GM23248 (cell line): ENCODE results near the gene KRTAP19-8. TPM values are rescaled to one million over a fixed set of nuclear protein-coding genes. Genes with fewer than 3 reads are reported as not detected.

Experiments used
- DNase-seq: peaks from one replicate; pipeline ENCODE4 v3.0.0-alpha.2; 2015
- H2AFZ ChIP-seq: fragments of 200-600 bp; sonication (generic); 2 replicates; pipeline ENCODE4 v1.6.1; 2016; ENCODE audit warnings: antibody characterized with exemption
- H3F3A ChIP-seq: fragments of 200-600 bp; sonication (generic); 2 replicates; pipeline ENCODE4 v1.6.1; 2016; ENCODE audit warnings: mild to moderate bottlenecking, antibody characterized with exemption, mixed run types; ENCODE audit not compliant: insufficient read depth
- H3K27ac ChIP-seq: fragments of 200-600 bp; sonication (generic); 2 replicates; pipeline ENCODE4 v1.5.1; 2016; ENCODE audit warnings: mild to moderate bottlenecking
- H3K27me3 ChIP-seq: fragments of 200-600 bp; sonication (generic); replicated peaks from 2 replicates; pipeline ENCODE4 v1.6.1; 2016; ENCODE audit warnings: mild to moderate bottlenecking; ENCODE audit not compliant: insufficient read depth
- H3K36me3 ChIP-seq: fragments of 200-600 bp; sonication (generic); 2 replicates; pipeline ENCODE4 v1.6.1; 2016; ENCODE audit warnings: low read depth, mild to moderate bottlenecking
- H3K4me1 ChIP-seq: fragments of 200-600 bp; sonication (generic); 2 replicates; pipeline ENCODE4 v1.6.1; 2016; ENCODE audit warnings: mild to moderate bottlenecking; ENCODE audit not compliant: insufficient read depth
- H3K4me2 ChIP-seq: fragments of 200-600 bp; sonication (generic); one replicate; pipeline ENCODE4 v1.6.1; 2016; ENCODE audit warnings: mild to moderate bottlenecking; ENCODE audit not compliant: unreplicated experiment
- H3K4me3 ChIP-seq: fragments of 200-600 bp; sonication (generic); 2 replicates; pipeline ENCODE4 v1.5.1; 2016; ENCODE audit warnings: mild to moderate bottlenecking
- H3K79me2 ChIP-seq: fragments of 200-600 bp; sonication (generic); 2 replicates; pipeline ENCODE4 v1.6.1; 2016; ENCODE audit warnings: mild to moderate bottlenecking; ENCODE audit not compliant: insufficient read depth
- H3K9ac ChIP-seq: fragments of 200-600 bp; sonication (generic); 2 replicates; pipeline ENCODE4 v1.6.1; 2016; ENCODE audit warnings: mild to moderate bottlenecking
- H3K9me2 ChIP-seq: fragments of 200-600 bp; sonication (generic); 2 replicates; pipeline ENCODE4 v1.6.1; 2016; ENCODE audit warnings: mixed run types, mild to moderate bottlenecking, moderate library complexity; ENCODE audit not compliant: insufficient read depth
- H3K9me3 ChIP-seq: fragments of 200-600 bp; sonication (generic); one replicate; pipeline ENCODE4 v1.6.1; 2017; ENCODE audit warnings: low read depth
- H4K20me1 ChIP-seq: fragments of 200-600 bp; sonication (generic); 2 replicates; pipeline ENCODE4 v1.6.0; 2016; ENCODE audit not compliant: insufficient read depth
- EZH2 ChIP-seq: fragments of 200-600 bp; sonication (generic); IDR thresholded peaks from 2 replicates; pipeline ENCODE4 v1.6.1; 2018; ENCODE audit warnings: antibody characterized with exemption, mild to moderate bottlenecking; ENCODE audit not compliant: insufficient read depth, poor library complexity, severe bottlenecking
- EZH2phosphoT487 ChIP-seq: fragments of 200-600 bp; sonication (generic); IDR thresholded peaks from 2 replicates; pipeline ENCODE4 v1.6.1; 2018; ENCODE audit warnings: antibody characterized with exemption, moderate library complexity, mild to moderate bottlenecking, low read depth; ENCODE audit not compliant: insufficient read depth
- WGBS, 2 experiments: methylation state at CpG; one replicate each; pipeline ENCODE4 v1.1.6; 2015 to 2017; ENCODE audit warnings: low lambda C conversion rate in 2 of 2, low coverage in 1 of 2; ENCODE audit errors: missing lambda C conversion rate in 2 of 2; 5-methylcytosine and 5-hydroxymethylcytosine counted together
- in situ Hi-C: fragments of 300-500 bp; cut with MboI; formaldehyde crosslinking; loops from 2 replicates; pipeline ENCODE4 v1.15.0; 2020
- polyA plus RNA-seq: library from polyadenylated mRNA; unstranded; fragments of >200 nt; fragmentation: Nextera tagmentation; extraction: Ambion mirVana; gene quantifications from 2 replicates; pipeline ENCODE4 v1.2.1, GENCODE V29; 2016
- total RNA-seq: library from RNA; depleted of rRNA; stranded (reverse); fragments of >200 nt; shearing (Covaris generic); gene quantifications from 2 replicates; pipeline ENCODE4 v1.2.3, GENCODE V29; 2014

KRTAP19-8 gene
- total and polyA plus RNA-seq, 2 experiments from 2014 or later = not detected

- TF ChIP-seq EZH2 (no peak), EZH2phosphoT487 (no peak)
- Histone ChIP-seq H2AFZ (no peak overlapping the region), H3K36me3 (no peaks in the 10 kb centered on the region), H3K9me2 (no peaks in the 10 kb centered on the region), H3K27me3 (no peaks in the 10 kb centered on the region), H3K4me2 (no peak overlapping the region), H3K4me3 (no peak overlapping the region), H3K4me1 (no peaks in the 10 kb centered on the region), H4K20me1 (no peaks in the 10 kb centered on the region), H3F3A (no peaks in the 10 kb centered on the region), H3K79me2 (no peaks in the 10 kb centered on the region), H3K9me3 (no peaks in the 10 kb centered on the region), H3K27ac (no peak overlapping the region), H3K9ac (no peak overlapping the region)
- 0 to 3% methylated on average over 1 of the region's 1 CpG for WGBS, 2 experiments
- in situ Hi-C loops = no loop called here
- DNase-seq = no peak
These were observed 26.9 kb downstream of the KRTAP19-8 start for GRCh38 chr21:31011412-31011811.

GRCh38 chr21:31008355-31008754 lies 29.9 kb downstream of the KRTAP19-8 start:
- WGBS, 2 experiments = 5 to 8% methylated on average over 1 of the region's 1 CpG
- no peaks in the 10 kb centered on the region for H3K36me3 ChIP-seq
- H3K9me3 ChIP-seq = no peaks in the 10 kb centered on the region
- no peaks in the 10 kb centered on the region for H3K27me3 ChIP-seq
- H3K9ac ChIP-seq = no peak overlapping the region
- DNase-seq = no peak
- H2AFZ ChIP-seq = no peak overlapping the region
- TF ChIP-seq EZH2 (no peak), EZH2phosphoT487 (no peak)
- no peaks in the 10 kb centered on the region for H4K20me1 ChIP-seq
- H3K9me2 ChIP-seq = no peaks in the 10 kb centered on the region
- H3K4me2 ChIP-seq = no peak overlapping the region
- H3K27ac ChIP-seq = no peak overlapping the region
- no peaks in the 10 kb centered on the region for H3K79me2 ChIP-seq
- H3K4me1 ChIP-seq = no peaks in the 10 kb centered on the region
- H3K4me3 ChIP-seq = no peak overlapping the region
- H3F3A ChIP-seq = no peaks in the 10 kb centered on the region
- in situ Hi-C loops = no loop called here

DNA sequence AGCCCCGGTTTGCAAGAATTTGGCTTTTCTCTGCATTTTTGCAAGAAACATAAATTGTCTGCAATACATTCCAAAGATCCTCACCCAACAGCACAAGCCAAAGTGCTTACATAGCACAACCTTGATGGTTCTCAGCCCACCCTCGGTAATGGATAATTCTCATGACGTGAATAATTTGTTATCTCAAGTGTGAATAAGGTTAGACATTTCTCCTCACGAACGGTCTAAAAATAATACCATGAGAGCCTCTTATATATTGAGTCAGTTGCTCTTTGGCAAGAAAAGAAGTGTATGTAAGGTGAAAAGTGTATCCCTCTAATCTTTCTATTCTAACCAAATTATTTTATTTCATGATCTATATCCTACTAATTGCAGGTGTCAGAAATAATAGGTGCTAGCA lies 33.3 kb downstream of the KRTAP19-8 start:
- Histone ChIP-seq H3K79me2 (no peaks in the 10 kb centered on the region), H3K9me2 (no peaks in the 10 kb centered on the region), H3K27ac (no peak overlapping the region), H2AFZ (no peak overlapping the region), H3K4me3 (no peak overlapping the region), H3F3A (no peaks in the 10 kb centered on the region), H3K9ac (no peak overlapping the region), H3K27me3 (no peaks in the 10 kb centered on the region), H3K4me1 (no peaks in the 10 kb centered on the region), H3K36me3 (no peaks in the 10 kb centered on the region), H4K20me1 (no peaks in the 10 kb centered on the region), H3K9me3 (no peaks in the 10 kb centered on the region), H3K4me2 (no peak overlapping the region)
- 42 to 47% methylated on average over 5 of the region's 5 CpGs for WGBS, 2 experiments
- no peak for TF ChIP-seq EZH2
- TF ChIP-seq EZH2phosphoT487 = no peak
- DNase-seq = no peak
- in situ Hi-C loops = no loop called here

DNA sequence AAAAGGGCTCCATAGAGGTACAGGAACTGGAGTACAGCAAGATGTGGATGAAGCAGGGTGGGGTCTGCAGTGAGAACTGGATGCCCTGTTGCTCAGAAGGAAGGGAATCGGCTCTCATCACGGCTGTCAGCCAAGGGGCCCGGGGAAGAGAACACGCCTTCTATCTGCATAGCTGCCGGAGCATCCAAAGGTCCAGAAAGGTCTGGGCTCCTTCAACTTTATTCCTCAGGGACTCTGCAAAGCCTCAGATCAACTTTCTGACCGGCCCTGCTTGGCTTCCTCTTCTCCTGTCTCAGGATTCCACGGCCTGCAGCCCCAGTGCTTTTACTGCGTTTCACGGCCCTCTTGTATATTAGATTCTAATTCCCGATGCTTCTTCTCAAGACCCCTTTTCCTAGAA lies 34.8 kb downstream of the KRTAP19-8 start:
- Histone ChIP-seq H3K9ac (no peak overlapping the region), H3K9me2 (no peaks in the 10 kb centered on the region), H3K4me2 (no peak overlapping the region), H2AFZ (no peak overlapping the region), H3K27me3 (no peaks in the 10 kb centered on the region), H3K4me1 (no peaks in the 10 kb centered on the region), H3K79me2 (no peaks in the 10 kb centered on the region), H3F3A (no peaks in the 10 kb centered on the region), H4K20me1 (no peaks in the 10 kb centered on the region), H3K4me3 (no peak overlapping the region), H3K36me3 (no peaks in the 10 kb centered on the region), H3K9me3 (no peaks in the 10 kb centered on the region), H3K27ac (no peak overlapping the region)
- in situ Hi-C loops = no loop called here
- no peak for TF ChIP-seq EZH2
- WGBS, 2 experiments = 30 to 39% methylated on average over 10 of the region's 10 CpGs
- no peak for DNase-seq

DNA sequence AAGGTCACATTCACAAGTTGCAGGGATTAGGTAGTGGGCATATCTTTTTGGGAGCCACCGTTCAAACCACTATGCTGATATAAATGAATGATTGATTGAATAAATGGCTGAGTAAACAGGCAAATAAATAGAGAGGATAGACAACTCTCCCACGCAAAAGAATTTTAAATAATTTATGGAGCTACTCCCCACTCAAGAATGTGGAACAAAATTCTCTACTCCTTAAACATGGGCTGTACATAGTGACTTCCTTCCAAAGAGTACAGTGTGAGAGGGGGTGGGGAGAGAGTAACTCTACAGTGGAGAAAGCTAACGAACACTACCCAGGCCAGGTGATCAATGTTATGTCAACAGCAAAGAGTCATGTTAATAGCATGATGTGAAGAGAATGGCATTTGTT lies 40.7 kb downstream of the KRTAP19-8 start:
- Histone ChIP-seq H3K27ac (no peak overlapping the region), H3K9me3 (peaks cover under 1% of the 10 kb centered on the region), H2AFZ (no peak overlapping the region), H3K36me3 (no peaks in the 10 kb centered on the region), H3K9ac (no peak overlapping the region), H3K27me3 (no peaks in the 10 kb centered on the region), H3F3A (no peaks in the 10 kb centered on the region), H3K4me2 (no peak overlapping the region), H3K9me2 (no peaks in the 10 kb centered on the region), H3K79me2 (no peaks in the 10 kb centered on the region), H3K4me3 (no peak overlapping the region), H3K4me1 (no peaks in the 10 kb centered on the region), H4K20me1 (no peaks in the 10 kb centered on the region)
- no peak for DNase-seq
- in situ Hi-C loops = no loop called here
- 7 to 16% methylated on average over 3 of the region's 3 CpGs for WGBS, 2 experiments
- TF ChIP-seq EZH2phosphoT487 (no peak), EZH2 (no peak)
